ENCODE measurements around the gene OMA1.

- TF ChIP-seq CTCF (IDR thresholded peaks at IDR 0.05; ENCODE audit: low read depth, low read length, poor library complexity, severe bottlenecking) (no peak), EZH2phosphoT487 (IDR thresholded peaks at IDR 0.05; ENCODE audit: borderline replicate concordance, low read length) (no peak)
Measured at GRCh38 chr1:58581641-58582040, 35.1 kb upstream of the OMA1 start.
